ENCODE data around the gene PPM1E.
"Not testable (repeated sequence)": the region's sequence is repeated elsewhere in the genome, so short reads cannot be mapped to it uniquely, and the experiment has no call there.

Gene PPM1E

GRCh38 chr17:58957725-58958073 is 202.0 kb downstream of the PPM1E start:
- not testable (repeated sequence) for DNase-seq

- DNase-seq: no peak
Measured at GRCh38 chr17:58960068-58960467, 204.4 kb downstream of the PPM1E start.

GRCh38 chr17:58965221-58965620 is 209.6 kb downstream of the PPM1E start:
- no peak for DNase-seq

- no peak for DNase-seq
Measured at GRCh38 chr17:58966208-58966607, 210.6 kb downstream of the PPM1E start.

- no peak for DNase-seq
Measured at GRCh38 chr17:58968426-58969061, 212.9 kb downstream of the PPM1E start.

- DNase-seq: no peak
Measured at GRCh38 chr17:58969156-58969555, 213.5 kb downstream of the PPM1E start.

- no peak for DNase-seq
Measured at GRCh38 chr17:58969612-58970011, 214.0 kb downstream of the PPM1E start.

GRCh38 chr17:58970609-58971450 is 215.2 kb downstream of the PPM1E start:
- no peak for DNase-seq

- no peak for DNase-seq
Measured at GRCh38 chr17:58974354-58974753, 218.7 kb downstream of the PPM1E start.

GRCh38 chr17:58976541-58976940 is 220.9 kb downstream of the PPM1E start:
- DNase-seq: no peak

GRCh38 chr17:58980706-58981481 is 225.2 kb downstream of the PPM1E start:
- DNase-seq: no peak

GRCh38 chr17:58982626-58983025 is 227.0 kb downstream of the PPM1E start:
- no peak for DNase-seq

GRCh38 chr17:58985367-58985766 is 229.7 kb downstream of the PPM1E start:
- no peak for DNase-seq

- DNase-seq: no peak
Measured at GRCh38 chr17:58985971-58986370, 230.3 kb downstream of the PPM1E start.

GRCh38 chr17:58989629-58990028 is 234.0 kb downstream of the PPM1E start:
- DNase-seq: no peak

- no peak for DNase-seq
Measured at GRCh38 chr17:58991718-58992331, 236.2 kb downstream of the PPM1E start.

GRCh38 chr17:58993311-58993710 is 237.7 kb downstream of the PPM1E start:
- DNase-seq: no peak

GRCh38 chr17:58995247-58995940 is 239.7 kb downstream of the PPM1E start:
- no peak for DNase-seq

- DNase-seq: no peak
Measured at GRCh38 chr17:58996968-58997367, 241.3 kb downstream of the PPM1E start.

- no peak for DNase-seq
Measured at GRCh38 chr17:58997756-58998553, 242.3 kb downstream of the PPM1E start.

- no peak for DNase-seq
Measured at GRCh38 chr17:58998871-58999270, 243.2 kb downstream of the PPM1E start.

GRCh38 chr17:58999500-58999899 is 243.8 kb downstream of the PPM1E start:
- no peak for DNase-seq
